ENCODE results near the gene KIF6.
A peak's percentile ranks its signal among the peaks of the same experiment; 100 is the strongest.
"Not testable (repeated sequence)": the region's sequence is repeated elsewhere in the genome, so short reads cannot be mapped to it uniquely, and the experiment has no call there.

The KIF6 gene, protein sequence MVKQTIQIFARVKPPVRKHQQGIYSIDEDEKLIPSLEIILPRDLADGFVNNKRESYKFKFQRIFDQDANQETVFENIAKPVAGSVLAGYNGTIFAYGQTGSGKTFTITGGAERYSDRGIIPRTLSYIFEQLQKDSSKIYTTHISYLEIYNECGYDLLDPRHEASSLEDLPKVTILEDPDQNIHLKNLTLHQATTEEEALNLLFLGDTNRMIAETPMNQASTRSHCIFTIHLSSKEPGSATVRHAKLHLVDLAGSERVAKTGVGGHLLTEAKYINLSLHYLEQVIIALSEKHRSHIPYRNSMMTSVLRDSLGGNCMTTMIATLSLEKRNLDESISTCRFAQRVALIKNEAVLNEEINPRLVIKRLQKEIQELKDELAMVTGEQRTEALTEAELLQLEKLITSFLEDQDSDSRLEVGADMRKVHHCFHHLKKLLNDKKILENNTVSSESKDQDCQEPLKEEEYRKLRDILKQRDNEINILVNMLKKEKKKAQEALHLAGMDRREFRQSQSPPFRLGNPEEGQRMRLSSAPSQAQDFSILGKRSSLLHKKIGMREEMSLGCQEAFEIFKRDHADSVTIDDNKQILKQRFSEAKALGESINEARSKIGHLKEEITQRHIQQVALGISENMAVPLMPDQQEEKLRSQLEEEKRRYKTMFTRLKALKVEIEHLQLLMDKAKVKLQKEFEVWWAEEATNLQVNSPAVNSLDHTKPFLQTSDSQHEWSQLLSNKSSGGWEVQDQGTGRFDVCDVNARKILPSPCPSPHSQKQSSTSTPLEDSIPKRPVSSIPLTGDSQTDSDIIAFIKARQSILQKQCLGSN

GRCh38 chr6:39724787-39725631, at the start of gene KIF6:
KIF6 (minus strand) TSS chr6:39725408; CDS start chr6:39725310, 98 bp downstream.
- DNase-seq: peak; percentile 81

- no peak for DNase-seq
These were observed 48.6 kb upstream of the KIF6 start for GRCh38 chr6:39773782-39774181.

DNA sequence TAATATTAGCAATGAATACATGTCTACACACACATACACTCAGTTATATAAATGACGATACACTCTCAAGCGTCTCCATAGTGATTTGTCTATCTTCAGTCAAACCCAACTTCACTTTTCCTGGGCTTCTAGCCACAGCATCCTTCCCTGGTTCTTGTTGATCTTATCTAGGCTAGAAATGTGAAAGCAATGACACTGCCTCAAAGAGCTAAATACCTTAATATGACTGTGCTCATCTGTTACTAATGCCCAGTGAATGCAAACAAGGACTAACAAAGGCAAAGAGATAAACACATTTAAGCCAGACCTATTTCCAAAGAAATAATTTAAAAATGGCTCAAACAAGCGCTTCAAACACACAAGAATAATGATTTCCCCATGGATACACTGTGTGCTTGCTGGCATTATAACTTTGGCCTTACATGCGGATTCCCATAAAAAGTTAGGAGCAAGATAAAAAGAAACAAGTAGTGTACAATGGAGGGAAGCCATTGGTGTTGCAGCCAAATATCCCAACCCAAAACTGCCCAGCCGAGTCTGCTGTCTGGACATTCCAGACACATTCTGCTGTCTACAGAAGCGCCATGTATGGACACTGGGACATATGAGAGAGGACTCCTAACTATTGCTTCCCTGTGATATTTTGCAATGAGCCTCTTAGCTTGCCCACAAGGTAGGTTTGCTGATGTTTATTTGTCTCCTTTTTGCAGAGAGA, 47.5 kb upstream of the KIF6 start:
- DNase-seq: no peak

GRCh38 chr6:39770446-39770845, 45.2 kb upstream of the KIF6 start:
- no peak for DNase-seq

- DNase-seq: no peak
These were observed 43.8 kb upstream of the KIF6 start for GRCh38 chr6:39769012-39769411.

- no peak for DNase-seq
These were observed 40.4 kb upstream of the KIF6 start for GRCh38 chr6:39765508-39766065.

GRCh38 chr6:39760226-39760952, 35.2 kb upstream of the KIF6 start:
- DNase-seq: no peak

DNA sequence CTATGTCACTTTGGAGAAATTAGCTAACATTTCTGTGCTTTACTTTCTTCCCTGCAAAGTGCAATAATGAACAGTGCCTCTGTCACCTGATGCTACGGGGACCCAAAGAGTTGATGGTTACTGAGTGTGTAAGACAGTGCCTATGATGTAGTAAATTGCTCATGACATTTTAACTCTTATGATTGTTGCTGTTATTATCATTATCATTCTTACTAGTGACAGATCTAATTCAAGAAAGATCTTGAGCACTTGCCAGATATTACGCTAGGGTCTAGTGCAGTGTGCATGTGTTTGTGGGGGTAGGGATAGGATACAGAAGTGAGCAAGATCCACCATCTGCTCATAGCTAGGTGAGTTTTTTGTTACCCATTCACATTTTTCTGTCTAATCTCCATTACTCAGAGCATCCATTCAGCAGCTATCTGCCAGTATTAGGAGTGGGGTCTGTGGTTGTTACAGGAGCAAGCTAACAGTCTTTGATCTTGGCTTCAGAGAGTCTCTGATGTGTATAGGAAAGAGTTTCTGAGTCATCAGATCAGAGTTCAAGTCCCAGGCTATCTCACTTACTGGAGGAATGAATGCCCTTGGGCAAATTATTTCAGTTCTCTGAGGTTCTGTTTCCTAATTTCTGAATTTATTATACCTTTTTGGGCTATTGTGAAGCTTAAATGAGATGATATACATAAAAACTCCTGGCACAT, 33.8 kb upstream of the KIF6 start:
- DNase-seq: no peak

DNA sequence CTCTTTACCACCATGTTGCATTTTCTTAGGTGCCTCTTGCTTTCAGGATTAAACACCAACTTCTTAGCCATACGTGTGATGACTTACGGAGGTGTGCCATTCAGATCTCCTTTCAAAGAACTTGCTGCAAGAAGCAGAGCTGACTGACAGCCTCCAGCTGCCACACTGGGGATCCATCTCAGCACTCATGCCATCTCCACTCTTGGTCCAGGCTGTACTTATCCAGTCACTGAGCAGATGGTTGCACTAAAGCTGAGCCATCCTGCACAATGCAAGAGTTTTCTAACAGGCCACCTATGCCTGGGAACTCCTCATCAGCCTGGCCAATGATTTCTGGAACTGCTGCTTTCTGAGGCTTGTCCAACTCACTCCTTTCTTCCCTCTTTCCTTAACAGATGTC, 31.4 kb upstream of the KIF6 start:
- DNase-seq: no peak

GRCh38 chr6:39755231-39755630, 30.0 kb upstream of the KIF6 start:
- no peak for DNase-seq

DNA sequence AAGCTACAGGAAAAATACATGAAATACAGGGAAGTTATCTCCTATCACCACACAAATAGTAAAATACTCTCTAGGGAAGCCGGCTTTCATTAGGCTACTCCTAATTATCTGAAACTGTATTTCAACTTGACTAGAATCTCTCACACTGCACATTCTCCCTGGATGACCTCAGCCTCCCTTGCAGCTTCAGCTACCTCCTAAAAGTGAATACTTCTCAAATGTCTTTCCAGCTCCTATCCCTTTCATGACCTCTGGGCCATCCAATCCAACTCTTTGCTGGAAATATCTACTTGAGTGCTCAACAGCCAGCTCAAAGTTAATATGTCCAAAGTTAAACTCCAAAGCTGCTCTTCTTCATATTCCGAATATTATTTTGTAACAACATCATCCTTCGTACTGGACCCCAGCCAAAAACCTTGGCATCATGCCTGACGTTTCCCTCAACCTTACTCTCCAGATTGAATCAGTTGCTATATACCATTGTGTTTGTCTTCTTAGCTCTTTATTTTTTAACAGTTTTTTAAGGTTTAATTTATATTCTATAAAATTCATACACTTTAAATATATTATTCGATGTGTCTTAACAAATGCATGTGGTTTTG, 29.4 kb upstream of the KIF6 start:
- no peak for DNase-seq

DNA sequence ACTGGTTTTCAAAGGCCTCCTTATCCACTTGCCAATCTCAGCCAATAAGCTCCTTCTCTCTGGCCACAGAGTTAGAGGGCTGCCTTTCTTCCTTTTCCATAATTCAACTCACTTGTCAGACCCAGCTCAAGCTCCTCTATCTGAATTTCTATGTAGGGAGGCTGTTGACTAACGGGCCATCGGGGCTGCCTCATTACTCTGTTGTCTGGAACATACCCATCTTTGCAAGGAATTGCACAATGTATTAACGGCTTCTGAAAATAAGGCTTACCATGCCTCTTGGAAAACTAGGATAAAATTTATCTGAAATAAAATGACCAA, 28.5 kb upstream of the KIF6 start:
- DNase-seq: no peak

DNA sequence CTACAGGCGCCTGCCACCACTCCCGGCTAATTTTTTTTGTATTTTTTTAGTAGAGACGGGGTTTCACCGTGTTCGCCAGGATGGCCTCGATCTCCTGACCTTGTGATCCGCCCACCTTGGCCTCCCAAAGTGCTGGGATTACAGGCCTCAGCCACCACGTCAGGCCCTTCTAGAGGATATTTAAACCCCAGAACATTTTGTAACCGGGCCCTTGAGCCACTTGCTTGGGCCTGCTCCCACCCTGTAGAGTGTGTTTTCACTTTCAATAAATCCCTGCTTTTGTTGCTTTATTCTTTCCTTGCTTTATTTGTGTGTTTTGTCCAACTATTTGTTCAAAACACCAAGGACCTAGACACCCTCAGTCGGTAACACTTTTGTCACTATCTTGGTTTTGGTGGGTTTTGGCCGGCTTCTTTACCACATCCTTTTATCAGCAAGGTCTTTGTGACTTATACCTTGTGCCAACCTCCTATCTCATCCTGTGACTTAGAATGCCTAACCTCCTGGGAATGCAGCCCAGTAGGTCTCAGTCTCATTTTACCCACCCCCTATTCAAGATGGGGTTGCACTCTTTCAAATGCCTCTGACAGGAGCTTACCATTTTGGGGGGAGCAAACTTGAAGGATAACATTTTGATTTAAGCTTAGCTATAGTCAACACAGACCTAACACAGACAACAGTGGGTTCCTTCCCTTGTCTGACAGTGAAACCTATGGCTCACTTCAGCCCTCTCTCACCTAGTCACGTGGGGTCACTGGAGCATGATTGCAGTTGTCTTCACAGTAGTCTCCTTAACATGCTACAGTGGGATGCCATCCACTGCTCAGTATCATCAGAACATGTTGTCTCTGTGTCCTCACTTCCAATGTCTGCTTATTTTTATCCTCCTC, 27.9 kb upstream of the KIF6 start:
- DNase-seq: no peak

GRCh38 chr6:39746795-39747194, 21.6 kb upstream of the KIF6 start:
- DNase-seq: no peak

- no peak for DNase-seq
These were observed 8.5 kb upstream of the KIF6 start for GRCh38 chr6:39733704-39734103.

GRCh38 chr6:39731565-39731964, 6.4 kb upstream of the KIF6 start:
- no peak for DNase-seq

GRCh38 chr6:39729945-39730344, 4.7 kb upstream of the KIF6 start:
- no peak for DNase-seq

DNA sequence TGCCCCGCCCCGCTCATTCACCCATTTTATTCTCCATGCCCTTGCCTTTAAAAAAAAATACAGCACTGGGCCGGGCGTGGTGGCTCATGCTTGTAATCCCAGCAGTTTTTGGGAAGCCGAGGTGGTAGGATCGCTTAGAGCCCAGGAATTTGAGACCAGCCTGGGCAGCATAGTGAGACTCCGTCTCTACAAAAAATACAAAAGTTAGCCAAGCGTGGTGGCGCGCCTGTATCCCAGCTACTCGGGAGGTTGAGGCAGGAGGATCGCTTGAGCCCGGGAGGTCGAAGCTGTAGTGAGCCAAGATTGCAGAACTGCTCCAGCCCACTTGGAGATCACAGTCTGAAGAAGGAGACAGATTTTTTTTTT, 407 bp upstream of the KIF6 start:
- DNase-seq: no peak

DNA sequence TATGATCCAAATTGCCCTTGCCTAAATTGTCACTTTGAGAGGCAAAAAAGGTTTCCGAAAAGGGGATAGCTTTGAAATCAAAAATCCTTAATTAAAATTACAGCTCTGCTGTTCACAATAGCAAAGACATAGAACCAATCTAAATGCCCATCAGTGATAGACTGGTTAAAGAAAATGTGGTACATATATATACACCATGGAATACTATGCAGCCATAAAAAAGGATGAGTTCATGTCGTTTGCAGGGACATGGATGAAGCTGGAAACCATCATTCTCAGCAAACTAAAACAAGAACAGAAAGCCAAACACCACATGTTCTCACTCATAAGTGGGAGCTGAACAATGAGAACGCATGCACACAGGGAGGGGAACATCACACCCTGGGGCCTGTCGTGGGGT, 1.9 kb downstream of the KIF6 start:
- not testable (repeated sequence) for DNase-seq

- no peak for DNase-seq
These were observed 10.4 kb downstream of the KIF6 start for GRCh38 chr6:39714802-39715201.

All from inflammatory macrophage treated with lipopolysaccharide for 4 hours (primary cell).